GM23338 (cell line): Measurements from ENCODE around the gene FNDC3B. TPM values are rescaled to one million over a fixed set of nuclear protein-coding genes. Genes with fewer than 3 reads are reported as not detected.

ENCODE experiments used
- ATAC-seq: fragments of 200-7000 bp; cut with Tn5 transposase; 3 replicates; pipeline ENCODE4 v1.9.1; 2020
- DNase-seq: peaks from one replicate; pipeline ENCODE4 v3.0.0-alpha.2; 2015; ENCODE audit warnings: low spot score
- H2AFZ ChIP-seq: fragments of 200-600 bp; sonication (generic); 2 replicates; pipeline ENCODE4 v1.8.0; 2016; ENCODE audit warnings: antibody characterized with exemption, mild to moderate bottlenecking, moderate library complexity
- H3F3A ChIP-seq: fragments of 200-600 bp; sonication (generic); replicated peaks from 2 replicates; pipeline ENCODE4 v1.8.0; 2017; ENCODE audit warnings: antibody characterized with exemption, mixed run types, low read depth
- H3K27ac ChIP-seq: fragments of 200-600 bp; sonication (generic); 2 replicates; pipeline ENCODE4 v1.6.1; 2016; ENCODE audit warnings: low read depth
- H3K27me3 ChIP-seq: fragments of 200-600 bp; sonication (generic); 2 replicates; pipeline ENCODE4 v1.8.0; 2016; ENCODE audit warnings: mild to moderate bottlenecking, mixed run types, moderate library complexity; ENCODE audit not compliant: insufficient read depth
- H3K36me3 ChIP-seq: fragments of 200-600 bp; sonication (generic); 2 replicates; pipeline ENCODE4 v1.8.0; 2016; ENCODE audit warnings: mild to moderate bottlenecking; ENCODE audit not compliant: insufficient read depth
- H3K4me1 ChIP-seq: fragments of 200-600 bp; sonication (generic); 2 replicates; pipeline ENCODE4 v1.8.0; 2016; ENCODE audit warnings: mild to moderate bottlenecking, moderate library complexity; ENCODE audit not compliant: insufficient read depth
- H3K4me2 ChIP-seq: fragments of 200-600 bp; sonication (generic); 2 replicates; pipeline ENCODE4 v1.7.1; 2017; ENCODE audit warnings: mixed run types
- H3K4me3 ChIP-seq: fragments of 200-600 bp; sonication (generic); 2 replicates; pipeline ENCODE4 v1.6.1; 2016; ENCODE audit warnings: mixed run types
- H3K79me2 ChIP-seq: fragments of 200-600 bp; sonication (generic); replicated peaks from 2 replicates; pipeline ENCODE4 v1.8.0; 2017; ENCODE audit warnings: mild to moderate bottlenecking; ENCODE audit not compliant: insufficient read depth
- H3K9me2 ChIP-seq: fragments of 200-600 bp; sonication (generic); 2 replicates; pipeline ENCODE4 v1.8.0; 2017; ENCODE audit not compliant: insufficient read depth
- H4K20me1 ChIP-seq: fragments of 200-600 bp; sonication (generic); replicated peaks from 2 replicates; pipeline ENCODE4 v1.8.0; 2017; ENCODE audit warnings: mild to moderate bottlenecking; ENCODE audit not compliant: insufficient read depth
- H3K27ac Mint-ChIP-seq: 2 replicates; pipeline ENCODE4 v1.8.0; 2020; ENCODE audit warnings: inconsistent platforms, mild to moderate bottlenecking, moderate library complexity, mixed read lengths
- H3K27me3 Mint-ChIP-seq: 3 replicates; pipeline ENCODE4 v1.8.0; 2022; ENCODE audit warnings: low read depth, mild to moderate bottlenecking, moderate library complexity, mixed read lengths, inconsistent platforms; ENCODE audit not compliant: insufficient read depth, poor library complexity
- H3K36me3 Mint-ChIP-seq: 3 replicates; pipeline ENCODE4 v1.8.0; 2021; ENCODE audit warnings: low read depth, mild to moderate bottlenecking, inconsistent platforms, moderate library complexity, mixed read lengths
- H3K4me1 Mint-ChIP-seq: 3 replicates; pipeline ENCODE4 v1.8.0; 2020; ENCODE audit warnings: mild to moderate bottlenecking, inconsistent platforms, mixed read lengths
- H3K4me3 Mint-ChIP-seq: 3 replicates; pipeline ENCODE4 v1.8.0; 2021; ENCODE audit warnings: moderate library complexity, mild to moderate bottlenecking, inconsistent platforms, mixed read lengths
- H3K9me3 Mint-ChIP-seq: 3 replicates; pipeline ENCODE4 v1.8.0; 2020; ENCODE audit warnings: moderate library complexity, mild to moderate bottlenecking, inconsistent platforms, mixed read lengths
- CREB1 ChIP-seq: fragments of 250-450 bp; sonication (Bioruptor Pico); IDR thresholded peaks from 2 replicates; pipeline ENCODE4 v1.5.0; 2020; ENCODE audit warnings: low read depth, mild to moderate bottlenecking, moderate library complexity
- CTCF ChIP-seq, 2 experiments: fragments of 200-600 bp in 1 of 2; sonication (generic) in 1 of 2; conservative IDR thresholded peaks; 2 replicates each; pipeline versions ENCODE4 v1.5.1 to v1.6.1; 2016 to 2017; ENCODE audit warnings: antibody characterized with exemption in 2 of 2, low read depth in 2 of 2, mild to moderate bottlenecking in 2 of 2, moderate library complexity in 1 of 2
- ETS1 ChIP-seq: IDR thresholded peaks from 2 replicates; pipeline ENCODE4 v1.6.1; 2016; ENCODE audit warnings: antibody characterized with exemption
- EZH2 ChIP-seq: fragments of 200-600 bp; sonication (generic); IDR thresholded peaks from one replicate; pipeline ENCODE4 v1.8.0; 2017; ENCODE audit warnings: antibody characterized with exemption, mild to moderate bottlenecking, low read depth; ENCODE audit not compliant: unreplicated experiment
- EZH2phosphoT487 ChIP-seq: fragments of 200-600 bp; sonication (generic); IDR thresholded peaks from one replicate; pipeline ENCODE4 v1.8.1; 2018; ENCODE audit warnings: antibody characterized with exemption; ENCODE audit not compliant: unreplicated experiment
- JUNB ChIP-seq: IDR thresholded peaks from one replicate; pipeline ENCODE4 v1.6.1; 2016; ENCODE audit warnings: antibody characterized with exemption; ENCODE audit not compliant: unreplicated experiment
- NANOG ChIP-seq: IDR thresholded peaks from 2 replicates; pipeline ENCODE4 v1.6.1; 2016; ENCODE audit warnings: antibody characterized with exemption, borderline replicate concordance
- POLR2AphosphoS5 ChIP-seq: IDR thresholded peaks from 2 replicates; pipeline ENCODE4 v1.6.1; 2016; ENCODE audit warnings: antibody characterized with exemption, low read depth
- REST ChIP-seq: IDR thresholded peaks from one replicate; pipeline ENCODE4 v1.6.1; 2018; ENCODE audit warnings: antibody characterized with exemption; ENCODE audit not compliant: unreplicated experiment
- STAT1 ChIP-seq: IDR thresholded peaks from one replicate; pipeline ENCODE4 v1.6.1; 2016; ENCODE audit warnings: antibody characterized with exemption; ENCODE audit not compliant: unreplicated experiment
- ZNF114 ChIP-seq: fragments of 250-450 bp; sonication (Bioruptor Pico); IDR thresholded peaks from 2 replicates; pipeline ENCODE4 v1.5.0; 2020; ENCODE audit warnings: mild to moderate bottlenecking, moderate library complexity
- ZNF331 ChIP-seq: fragments of 250-450 bp; sonication (Bioruptor Pico); IDR thresholded peaks from 2 replicates; pipeline ENCODE4 v1.5.0; 2020; ENCODE audit warnings: low read depth, mild to moderate bottlenecking, moderate library complexity
- ZNF462 ChIP-seq: fragments of 250-450 bp; sonication (Bioruptor Pico); IDR thresholded peaks from 2 replicates; pipeline ENCODE4 v1.5.0; 2020; ENCODE audit warnings: mild to moderate bottlenecking, moderate library complexity
- polyA plus RNA-seq: library from polyadenylated mRNA; unstranded; fragments of >200 nt; fragmentation: Nextera tagmentation; extraction: Ambion mirVana; gene quantifications from 2 replicates; pipeline ENCODE4 v1.2.1, GENCODE V29; 2016
- total RNA-seq: library from RNA; depleted of rRNA; stranded (reverse); fragments of >200 nt; shearing (Covaris generic); gene quantifications from 2 replicates; pipeline ENCODE4 v1.2.3, GENCODE V29; 2014

The FNDC3B gene
- total and polyA plus RNA-seq, 2 experiments from 2014 or later = 19.1 to 55.4 TPM

GRCh38 chr3:172241405-172241804, 202.0 kb downstream of the FNDC3B start:
- Histone ChIP-seq H4K20me1 (no peaks in the 10 kb centered on the region), H3K4me1 (no peaks in the 10 kb centered on the region), H3K36me3 (peaks cover 23% of the 10 kb centered on the region), H3K27ac (no peak overlapping the region), H3F3A (no peaks in the 10 kb centered on the region), H3K4me2 (no peak overlapping the region), H3K9me2 (no peaks in the 10 kb centered on the region), H3K4me3 (no peak overlapping the region), H3K27me3 (no peaks in the 10 kb centered on the region), H3K79me2 (peaks cover 42% of the 10 kb centered on the region), H2AFZ (no peak overlapping the region)
- DNase-seq (no peak), ATAC-seq (no peak)
- peaks cover 42% of the 10 kb centered on the region for H3K9me3 Mint-ChIP-seq
- no peak overlapping the region for H3K27ac Mint-ChIP-seq
- H3K27me3 Mint-ChIP-seq = peaks cover 8% of the 10 kb centered on the region
- TF ChIP-seq ZNF114 (CRISPR knock-in tag) = no peak
- no peak for TF ChIP-seq JUNB
- no peak for TF ChIP-seq EZH2phosphoT487
- no peak for TF ChIP-seq CREB1 (CRISPR knock-in tag)
- no peak for TF ChIP-seq ETS1
- TF ChIP-seq ZNF331 = no peak
- TF ChIP-seq ZNF462 = no peak
- no peak for TF ChIP-seq EZH2
- TF ChIP-seq POLR2AphosphoS5 = no peak
- no peak for TF ChIP-seq CTCF (conservative IDR thresholded peaks at IDR 0.05; ENCODE audit: low read depth in 2 of 2)
- TF ChIP-seq NANOG = no peak
- no peak for TF ChIP-seq REST
- no peak for TF ChIP-seq STAT1
- H3K4me3 Mint-ChIP-seq = no peak overlapping the region
- H3K4me1 Mint-ChIP-seq = peaks cover 3% of the 10 kb centered on the region; the same call in 2 of the 3 replicates
- peaks cover 59% of the 10 kb centered on the region for H3K36me3 Mint-ChIP-seq
